Gastroesophageal sphincter (tissue), 3 donors: ENCODE results near the gene SOX12.

ENCODE experiments used
- EP300 ChIP-seq: sonication (generic); formaldehyde crosslinking; IDR thresholded peaks from one replicate; pipeline ENCODE4 v1.6.1; 2017; ENCODE audit warnings: antibody characterized with exemption, mild to moderate bottlenecking
- POLR2A ChIP-seq, 2 donors: fragments of 450-650 bp; IDR thresholded peaks; one replicate each; pipeline ENCODE4 v1.6.1; 2017; ENCODE audit warnings: antibody characterized with exemption in 2 of 2, mild to moderate bottlenecking in 2 of 2, moderate library complexity in 1 of 2
- TF ChIP-seq, protein P1 (sequence below), 4 experiments: fragments of 200-600 bp in 2 of 4; fragments of 450-650 bp in 2 of 4; sonication (generic) in 1 of 4; IDR thresholded peaks; one replicate each; pipeline ENCODE4 v1.5.1; 2017 to 2019; ENCODE audit warnings: antibody characterized with exemption in 4 of 4, mild to moderate bottlenecking in 2 of 4, moderate library complexity in 2 of 4

DNA sequence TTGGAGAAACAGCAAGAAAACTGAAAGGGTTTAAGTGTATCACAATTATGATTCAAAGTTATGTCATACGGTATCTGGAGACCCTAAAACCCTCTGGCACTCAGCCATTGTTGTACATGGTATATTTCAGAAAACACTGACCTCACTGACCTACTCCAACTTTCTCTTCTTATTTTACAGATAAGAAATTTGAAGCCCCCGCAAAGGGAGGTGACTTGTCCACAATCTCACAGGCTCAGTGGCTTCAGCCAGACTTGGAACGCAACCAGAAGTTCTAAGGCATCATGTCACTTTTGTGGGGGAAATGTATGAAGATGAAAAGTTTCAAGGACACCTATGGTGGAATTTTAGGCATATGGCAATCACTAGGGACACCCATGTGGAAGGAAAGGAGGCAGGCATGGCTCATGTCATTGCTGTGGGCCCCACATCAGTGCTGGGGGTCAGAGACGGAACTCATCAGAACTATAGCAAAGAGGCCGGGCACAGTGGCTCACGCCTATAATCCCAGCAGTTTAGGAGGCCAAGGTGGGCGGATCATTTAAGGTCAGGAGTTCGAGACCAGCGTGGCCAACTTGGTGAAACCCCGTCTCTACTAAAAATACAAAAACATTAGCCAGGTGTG is 50.0 kb downstream of the SOX12 start:
- TF ChIP-seq POLR2A (IDR thresholded peaks at IDR 0.05) (no peak), EP300 (no peak)
- TF ChIP-seq, protein P1, sequence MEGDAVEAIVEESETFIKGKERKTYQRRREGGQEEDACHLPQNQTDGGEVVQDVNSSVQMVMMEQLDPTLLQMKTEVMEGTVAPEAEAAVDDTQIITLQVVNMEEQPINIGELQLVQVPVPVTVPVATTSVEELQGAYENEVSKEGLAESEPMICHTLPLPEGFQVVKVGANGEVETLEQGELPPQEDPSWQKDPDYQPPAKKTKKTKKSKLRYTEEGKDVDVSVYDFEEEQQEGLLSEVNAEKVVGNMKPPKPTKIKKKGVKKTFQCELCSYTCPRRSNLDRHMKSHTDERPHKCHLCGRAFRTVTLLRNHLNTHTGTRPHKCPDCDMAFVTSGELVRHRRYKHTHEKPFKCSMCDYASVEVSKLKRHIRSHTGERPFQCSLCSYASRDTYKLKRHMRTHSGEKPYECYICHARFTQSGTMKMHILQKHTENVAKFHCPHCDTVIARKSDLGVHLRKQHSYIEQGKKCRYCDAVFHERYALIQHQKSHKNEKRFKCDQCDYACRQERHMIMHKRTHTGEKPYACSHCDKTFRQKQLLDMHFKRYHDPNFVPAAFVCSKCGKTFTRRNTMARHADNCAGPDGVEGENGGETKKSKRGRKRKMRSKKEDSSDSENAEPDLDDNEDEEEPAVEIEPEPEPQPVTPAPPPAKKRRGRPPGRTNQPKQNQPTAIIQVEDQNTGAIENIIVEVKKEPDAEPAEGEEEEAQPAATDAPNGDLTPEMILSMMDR (IDR thresholded peaks at IDR 0.05), result no peak
